CD4-positive, alpha-beta T cell treated with Interleukin-1 beta for 1 hour (primary cell): ENCODE measurements around the gene ZC3H18.

Experiments
- DNase-seq, 2 donors: peaks; one replicate each; pipeline ENCODE4 v3.0.0-alpha.2; 2020 to 2022

Gene ZC3H18

DNA sequence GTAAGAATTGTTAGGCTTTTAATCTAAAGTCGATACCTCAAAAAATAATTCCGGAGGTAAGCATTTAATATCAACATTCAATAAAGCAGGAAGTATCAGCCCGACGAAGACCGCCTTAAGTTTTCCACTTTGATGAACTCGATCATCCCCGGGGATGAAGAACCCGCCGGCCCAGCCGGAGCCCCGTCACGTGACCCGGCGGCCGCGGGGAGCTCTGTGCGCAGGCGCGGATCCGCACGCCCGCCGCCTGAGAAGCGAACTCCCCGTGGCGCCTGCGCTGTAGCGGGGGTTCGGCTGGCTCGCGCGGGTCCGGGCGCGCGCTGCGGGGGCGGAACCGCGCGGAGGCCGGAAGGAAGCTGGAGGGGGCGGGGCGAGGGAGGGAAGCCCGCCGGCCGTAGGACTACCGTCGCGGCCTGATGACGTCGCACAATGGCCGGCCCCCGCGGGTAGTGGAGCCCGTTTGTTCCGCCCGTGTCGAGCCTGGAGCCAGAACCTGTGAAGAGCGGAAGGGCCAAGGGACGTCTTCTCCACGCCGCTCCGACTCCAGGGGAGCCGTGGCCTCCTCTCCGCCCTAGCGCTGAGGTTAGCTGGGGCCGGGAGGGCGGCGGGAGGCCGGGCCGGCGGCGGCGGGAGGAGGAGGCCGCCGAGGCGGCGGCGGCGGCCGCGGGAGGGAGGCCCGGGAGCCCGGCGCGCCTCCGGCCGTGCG lies at the start of gene ZC3H18:
TSS of gene ZC3H18 (plus strand) at position 419 of the 706 bp plus-strand sequence. CDS start 6,721 bp downstream, outside the sequence.
- DNase-seq, result peak; percentile 97 to 98

DNA sequence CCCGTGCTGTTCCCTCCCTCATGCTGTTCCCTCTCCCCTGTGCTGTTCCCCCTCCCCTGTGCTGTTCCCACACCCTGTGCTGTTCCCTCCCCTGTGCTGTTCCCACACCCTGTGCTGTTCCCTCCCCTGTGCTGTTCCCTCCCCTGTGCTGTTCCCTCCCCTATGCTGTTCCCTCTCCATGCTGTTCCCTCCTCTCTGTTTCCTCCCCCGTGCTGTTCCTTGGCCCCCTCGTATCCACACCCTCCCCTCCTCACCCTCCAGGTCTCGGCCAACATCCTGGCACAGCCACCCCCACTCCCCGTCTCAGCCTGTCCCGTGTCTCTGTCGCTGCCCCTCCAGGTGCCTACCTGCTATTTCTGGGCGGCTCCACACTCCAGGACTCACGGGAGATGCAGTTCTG lies 48.5 kb upstream of the ZC3H18 start:
- no peak for DNase-seq

DNA sequence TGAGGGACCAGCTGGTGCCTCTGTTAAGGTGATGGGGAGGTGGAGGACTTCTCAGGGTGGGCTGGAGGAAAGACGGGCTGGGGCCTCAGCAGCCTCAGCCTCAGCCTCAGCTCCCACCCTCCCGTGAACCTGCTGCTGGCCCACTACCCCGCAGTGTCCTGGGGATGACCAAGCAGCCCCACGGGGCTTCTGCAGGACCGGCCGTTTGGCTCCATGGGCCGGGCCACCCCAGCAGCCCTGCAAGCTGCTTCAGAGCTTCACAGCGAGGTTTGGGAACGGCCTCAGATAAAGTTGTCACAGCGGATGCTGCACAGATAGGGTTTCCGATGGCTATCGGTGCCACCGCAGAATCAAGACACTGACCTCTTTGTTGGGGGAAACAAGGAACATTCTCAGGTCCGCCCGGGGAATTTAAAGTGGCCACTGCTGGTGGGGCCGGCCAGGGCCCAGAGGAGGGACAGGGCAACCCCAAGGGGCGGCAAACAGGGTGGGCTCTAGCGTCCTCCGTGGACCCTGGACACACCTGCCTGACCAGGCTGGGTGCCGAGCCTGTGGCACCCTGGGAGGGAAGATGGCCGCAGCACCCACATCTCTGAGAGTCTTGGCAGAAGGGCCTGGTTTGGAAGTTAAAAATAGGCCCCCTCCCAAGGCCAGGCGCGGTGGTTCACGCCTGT lies 47.8 kb upstream of the ZC3H18 start:
- DNase-seq, result no peak

DNA sequence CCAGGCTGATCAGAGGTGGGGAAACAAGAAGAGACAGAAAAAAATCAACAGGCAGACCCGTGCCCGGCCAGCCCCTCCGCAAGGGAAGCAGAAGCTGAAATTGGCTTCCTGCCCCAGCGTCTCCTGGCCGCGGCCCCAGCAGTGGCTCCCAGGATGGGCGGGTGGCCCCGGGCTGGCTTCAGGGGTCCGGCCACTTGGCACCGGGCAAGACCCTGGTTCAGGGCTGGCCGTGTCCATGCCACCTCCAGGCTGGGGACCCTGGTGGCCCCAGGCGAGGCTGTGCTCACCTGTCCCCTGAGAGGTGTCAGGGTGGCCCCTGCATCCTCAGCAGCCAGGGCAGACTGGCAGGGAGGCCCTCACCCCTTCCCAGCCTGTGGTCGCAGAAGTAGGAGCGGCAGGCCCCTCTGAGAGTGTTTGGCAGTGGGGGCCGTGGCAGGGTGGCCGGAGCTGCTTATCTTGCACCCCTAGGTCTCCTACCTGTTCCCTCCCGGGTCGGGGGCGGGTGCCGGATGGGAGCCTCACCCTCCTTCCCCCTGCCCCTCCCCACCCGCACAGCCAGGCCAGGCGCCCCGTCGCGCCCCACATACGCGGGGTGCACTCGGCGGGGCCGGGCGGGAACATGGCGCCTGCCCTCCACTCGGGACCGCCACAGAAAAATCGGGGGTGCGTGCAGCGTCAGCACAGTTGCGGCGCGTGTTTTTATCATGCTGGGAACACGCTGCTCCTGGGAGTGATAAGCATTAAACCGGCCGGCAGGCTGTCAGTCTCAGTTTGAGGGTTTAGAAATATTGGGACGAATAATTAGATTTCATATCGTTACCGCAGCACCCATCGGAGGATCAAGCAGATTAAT lies 46.7 kb upstream of the ZC3H18 start:
- no peak for DNase-seq

DNA sequence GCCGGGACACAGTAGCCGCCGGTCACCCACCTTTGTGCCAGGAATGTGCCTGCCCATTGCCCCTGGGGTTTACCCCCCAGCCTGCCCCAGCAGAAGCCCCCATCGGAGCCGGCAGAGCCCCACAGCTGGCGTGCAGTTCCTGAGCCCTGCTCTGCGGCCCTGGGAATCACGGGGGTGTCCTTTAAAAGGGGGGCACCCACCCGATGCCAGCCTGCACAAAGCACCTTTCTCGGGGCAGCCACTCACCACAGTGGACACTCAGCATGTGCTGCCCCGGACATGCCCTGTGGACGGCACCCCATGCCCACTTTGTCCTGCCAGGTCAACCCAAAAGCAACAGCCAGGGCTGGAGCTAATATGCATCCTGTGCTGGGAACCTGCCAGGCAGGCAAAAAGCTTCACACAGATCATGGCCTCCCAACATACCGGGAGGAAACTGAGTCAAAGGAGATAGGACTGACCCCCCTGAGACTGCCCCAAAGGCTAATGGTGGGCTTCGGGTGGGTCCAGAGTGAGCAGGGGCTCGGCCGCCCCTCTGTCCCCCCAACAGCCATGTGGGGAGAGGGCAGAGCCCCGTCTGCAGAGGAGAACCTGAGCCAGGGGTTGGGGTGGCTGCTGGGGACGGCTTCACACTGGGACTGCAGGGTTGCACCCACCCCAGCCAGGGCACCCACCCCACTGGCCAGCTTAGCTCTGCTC lies 45.8 kb upstream of the ZC3H18 start:
- DNase-seq, result no peak

DNA sequence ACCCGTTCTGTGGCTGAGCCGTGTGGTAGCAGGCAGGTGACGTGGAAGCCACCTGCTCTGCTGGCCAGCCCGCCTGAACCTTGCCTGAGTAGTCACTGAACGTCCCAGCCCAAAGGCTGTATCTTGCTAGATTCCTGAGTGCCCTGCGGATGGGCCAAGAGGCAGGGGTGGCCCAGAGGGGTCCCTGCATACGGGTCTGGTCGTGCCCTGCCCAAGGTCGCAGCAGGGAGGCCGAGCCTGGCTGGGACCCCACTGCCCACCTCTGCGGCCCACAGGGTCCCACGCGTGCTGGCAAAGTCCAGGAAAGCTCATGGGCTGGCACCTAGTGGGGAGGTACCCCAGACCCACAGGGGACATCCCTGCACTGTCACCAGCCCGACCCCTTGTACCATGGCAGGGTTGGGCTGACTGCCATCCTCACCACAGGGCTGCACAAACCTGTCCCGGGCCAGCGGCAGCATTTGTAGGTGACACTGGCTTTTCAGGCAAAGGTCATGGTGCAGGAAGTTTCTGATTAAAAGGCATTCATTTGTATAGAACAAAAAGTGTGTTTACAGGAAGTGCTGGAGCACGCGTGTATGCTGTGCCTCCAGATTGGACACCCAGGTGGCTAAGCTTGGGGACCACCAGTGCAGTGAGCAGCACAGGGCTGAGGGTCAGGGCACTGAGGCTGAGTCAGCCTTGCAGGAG lies 45.1 kb upstream of the ZC3H18 start:
- DNase-seq, result no peak

DNA sequence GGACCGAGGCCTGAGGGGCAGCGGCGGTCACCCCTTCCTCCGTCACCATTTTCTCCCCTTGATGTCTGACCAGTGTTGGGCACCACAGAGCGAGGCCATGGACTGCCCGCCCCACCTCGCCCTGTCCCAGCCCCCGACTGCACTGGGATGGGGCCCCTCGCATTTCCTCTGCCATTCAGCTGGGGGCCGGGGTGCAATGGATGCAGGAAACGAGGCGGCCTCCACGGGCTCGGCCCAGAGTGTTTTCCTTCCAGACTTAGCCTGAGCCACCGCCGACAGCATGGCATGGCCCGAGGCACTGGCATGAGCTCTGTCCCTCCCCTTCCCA lies 44.6 kb upstream of the ZC3H18 start:
- no peak for DNase-seq

DNA sequence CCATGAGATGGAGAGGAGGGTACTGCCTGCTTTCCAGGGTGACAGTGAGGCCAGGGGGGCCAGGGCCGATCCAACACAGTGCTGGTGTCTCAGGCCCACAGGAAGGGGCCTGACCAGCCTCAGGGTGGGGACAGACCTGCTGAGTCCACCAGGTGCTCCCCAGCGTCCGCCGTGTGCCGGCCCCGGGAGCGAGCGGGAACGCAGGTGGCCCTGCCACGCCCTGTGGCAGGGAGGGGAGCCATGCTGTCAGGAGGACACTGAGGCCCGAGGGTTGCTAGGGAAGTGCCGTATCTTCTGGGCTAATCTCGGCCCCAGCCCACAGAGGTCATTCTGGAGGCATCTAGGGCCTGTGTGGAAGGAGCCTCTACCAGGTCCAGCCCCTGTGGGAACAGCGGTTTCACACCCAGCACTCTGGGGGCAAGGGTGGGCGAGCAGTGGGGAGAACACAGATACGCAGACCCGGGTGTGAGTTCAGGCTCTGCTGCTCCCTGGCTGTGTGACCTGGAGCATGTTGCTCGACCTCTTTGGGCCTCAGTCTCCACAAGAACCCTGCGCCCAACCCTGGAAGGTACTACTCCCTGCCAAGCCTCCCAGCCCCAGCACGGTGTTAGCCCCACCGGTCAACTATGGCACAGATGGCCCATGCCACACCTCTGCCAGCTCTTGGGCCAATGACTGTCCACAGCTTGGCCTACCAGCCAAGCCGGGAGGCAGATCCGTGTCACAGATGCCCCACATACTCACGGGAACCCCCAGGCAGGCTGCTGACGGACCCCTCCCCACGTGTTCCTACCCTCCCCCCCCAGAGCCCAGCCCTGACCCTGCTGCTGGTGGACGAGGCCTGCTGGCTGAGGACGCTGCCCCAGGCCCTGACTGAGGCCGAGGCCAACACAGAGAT lies 43.9 kb upstream of the ZC3H18 start:
- no peak for DNase-seq

DNA sequence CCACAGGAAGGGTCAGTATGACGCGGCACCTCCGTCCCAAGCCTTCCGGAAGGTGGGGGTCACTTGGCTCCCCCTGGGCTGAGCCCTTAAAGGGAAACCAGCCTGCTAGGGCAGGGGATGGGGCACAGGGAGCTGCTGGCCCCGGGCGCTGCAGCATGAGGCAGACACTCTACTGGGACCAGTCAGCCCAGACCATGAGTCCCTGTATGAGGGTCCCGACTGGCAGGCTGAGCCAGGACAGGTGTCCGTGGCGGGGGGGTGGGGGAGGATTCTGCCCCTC lies 43.4 kb upstream of the ZC3H18 start:
- no peak for DNase-seq

DNA sequence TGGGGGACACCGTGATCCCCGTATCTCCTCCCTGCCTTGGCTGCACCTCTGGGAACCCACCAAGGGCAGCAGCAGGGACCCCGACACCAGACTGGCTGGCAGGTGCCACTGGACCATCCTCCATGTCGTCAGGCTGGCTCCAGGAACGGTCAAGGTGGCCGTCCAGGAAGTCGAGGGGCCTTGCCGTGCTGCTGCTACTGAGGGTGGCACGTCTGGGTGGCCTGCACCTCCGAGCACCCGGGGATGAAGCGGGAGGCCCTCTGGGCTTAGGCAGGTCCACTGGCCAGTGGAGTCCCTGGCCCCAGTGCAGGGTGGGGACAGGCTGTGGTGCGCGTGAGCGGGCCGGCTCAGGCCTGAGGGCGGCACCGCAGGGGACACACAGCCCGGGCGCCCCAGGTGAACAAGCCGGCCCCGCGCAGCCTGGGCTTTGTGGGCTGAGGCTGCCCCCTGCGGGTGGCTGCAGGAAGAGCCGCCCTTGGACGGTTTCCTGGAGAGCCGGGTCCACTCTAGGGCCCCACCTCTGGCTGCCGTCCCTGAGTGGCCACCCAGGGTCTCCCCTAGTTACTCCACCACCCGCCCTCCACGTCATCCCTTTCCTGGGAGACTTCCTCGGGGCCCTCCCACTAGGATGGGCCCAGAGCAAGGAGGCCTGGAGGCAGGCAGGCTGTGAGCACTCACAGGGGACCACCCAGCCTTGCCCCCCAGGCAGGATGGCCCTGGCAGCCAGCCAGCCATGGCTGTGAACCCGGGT lies 42.8 kb upstream of the ZC3H18 start:
- DNase-seq, result peak; percentile 56 to 67

DNA sequence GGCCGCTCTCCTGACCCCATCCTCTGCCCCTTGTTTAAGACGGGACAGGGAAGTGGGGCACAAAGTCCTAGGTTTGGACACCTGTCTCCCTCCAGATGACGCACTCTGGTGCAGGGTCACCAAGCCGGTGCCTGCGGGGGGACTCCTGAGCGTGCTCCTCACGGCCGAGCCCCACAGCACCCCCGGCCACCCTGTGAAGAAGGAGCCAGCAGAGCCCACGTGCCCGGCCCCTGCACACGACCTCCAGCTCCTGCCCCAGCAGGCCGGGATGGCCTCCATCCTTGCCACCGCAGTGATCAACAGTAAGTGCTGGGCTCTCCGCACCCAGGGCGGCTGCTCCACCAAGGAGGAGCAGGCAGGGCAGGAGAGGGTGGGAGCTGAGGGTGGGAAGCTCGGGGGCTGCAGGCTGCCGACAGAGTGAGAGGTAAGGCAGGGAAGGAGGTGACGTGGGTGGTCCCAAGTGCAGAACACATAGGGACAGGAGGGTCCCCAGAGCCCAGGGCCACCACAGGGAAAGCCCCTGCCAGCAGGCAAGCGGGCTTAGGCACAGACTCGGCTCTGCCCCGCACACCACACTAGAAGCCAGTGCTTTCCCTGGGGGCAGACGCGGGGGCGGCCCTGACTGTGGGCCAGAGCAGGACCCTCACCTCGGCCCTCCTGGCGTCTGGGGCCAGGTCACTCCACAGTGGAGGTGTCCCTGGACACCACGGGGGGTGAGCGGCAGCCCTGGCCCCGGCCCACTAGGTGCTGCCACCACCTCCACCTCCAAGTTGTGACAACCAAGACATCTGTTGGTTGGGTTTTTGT lies 42.1 kb upstream of the ZC3H18 start:
- DNase-seq, result no peak

DNA sequence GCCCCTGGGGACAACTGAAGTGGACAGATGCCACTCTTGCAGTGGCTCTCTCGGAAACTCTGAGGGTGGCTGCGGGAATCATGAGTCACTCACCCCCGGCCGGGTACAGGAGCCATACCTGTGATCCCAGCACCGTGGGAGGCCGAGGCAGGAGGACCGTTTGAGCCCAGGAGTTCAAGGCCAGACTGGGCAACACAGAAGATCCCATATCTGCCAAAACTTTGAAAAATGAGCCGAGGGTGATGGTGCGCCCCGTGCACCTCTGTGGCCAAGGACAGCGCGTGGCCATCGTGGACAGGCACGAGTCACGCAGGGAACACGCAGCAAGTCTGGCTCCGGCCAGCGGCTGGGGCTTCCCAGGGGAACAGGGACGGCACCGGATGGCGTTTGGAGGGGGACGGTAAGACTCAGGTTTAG lies 41.3 kb upstream of the ZC3H18 start:
- DNase-seq, result no peak

DNA sequence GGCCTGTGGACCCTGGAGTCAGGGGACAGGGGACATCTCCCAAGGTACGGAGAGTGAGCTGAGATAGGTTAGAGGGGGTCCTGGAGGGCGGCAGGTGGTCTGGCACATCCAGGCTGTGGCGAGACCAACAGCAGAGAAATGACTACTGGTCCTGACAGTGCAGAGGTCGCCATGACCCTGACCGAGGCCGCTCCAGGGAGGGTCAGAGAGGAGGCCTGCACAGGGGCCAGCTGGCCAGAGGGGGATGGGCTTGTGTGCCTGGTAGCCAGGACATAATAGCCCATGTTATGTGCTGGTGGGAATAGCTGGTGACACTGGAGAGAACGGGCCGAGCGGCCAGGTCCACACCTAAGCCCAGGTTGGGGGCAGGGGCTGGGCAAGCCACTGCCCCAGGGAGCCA lies 40.6 kb upstream of the ZC3H18 start:
- DNase-seq, result no peak

DNA sequence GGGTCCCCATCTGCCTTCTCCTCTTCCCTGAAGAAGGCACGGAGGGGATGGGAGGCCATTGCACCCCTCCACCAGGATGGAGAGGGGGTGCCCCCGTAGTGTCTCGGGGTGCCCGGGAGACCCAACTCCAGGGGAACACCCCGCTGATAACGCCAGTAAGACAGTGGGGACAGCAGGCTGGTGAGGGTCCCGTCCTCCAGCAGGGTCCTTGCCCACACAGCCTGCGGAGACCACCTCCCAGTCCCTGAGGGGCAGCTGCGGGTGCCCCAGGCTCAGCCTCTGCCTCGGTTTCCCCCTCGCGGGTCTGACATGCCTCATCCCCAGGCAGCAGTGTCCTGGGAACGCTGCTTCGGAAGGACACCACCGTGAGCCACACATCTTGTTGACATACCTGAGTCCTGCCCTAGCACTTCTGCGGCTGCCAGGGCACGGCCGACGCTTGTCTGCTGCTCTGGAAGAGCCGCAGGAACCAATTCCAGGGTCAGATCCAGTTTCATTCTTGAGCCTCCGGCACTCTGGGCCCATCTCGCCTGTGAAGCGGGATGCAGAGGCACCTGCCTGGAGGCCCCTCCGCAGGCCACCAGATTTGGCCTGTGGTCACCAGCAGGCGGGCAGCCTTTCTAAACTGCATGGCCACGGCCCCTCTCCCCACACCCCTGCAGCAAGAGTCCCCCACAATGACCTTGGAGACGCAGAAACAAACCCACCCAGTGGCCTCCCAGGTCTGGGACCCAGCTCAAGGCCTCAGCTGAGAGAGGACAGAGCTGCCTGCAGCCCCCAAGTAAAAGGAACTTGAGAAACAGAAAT lies 39.9 kb upstream of the ZC3H18 start:
- DNase-seq, result no peak

DNA sequence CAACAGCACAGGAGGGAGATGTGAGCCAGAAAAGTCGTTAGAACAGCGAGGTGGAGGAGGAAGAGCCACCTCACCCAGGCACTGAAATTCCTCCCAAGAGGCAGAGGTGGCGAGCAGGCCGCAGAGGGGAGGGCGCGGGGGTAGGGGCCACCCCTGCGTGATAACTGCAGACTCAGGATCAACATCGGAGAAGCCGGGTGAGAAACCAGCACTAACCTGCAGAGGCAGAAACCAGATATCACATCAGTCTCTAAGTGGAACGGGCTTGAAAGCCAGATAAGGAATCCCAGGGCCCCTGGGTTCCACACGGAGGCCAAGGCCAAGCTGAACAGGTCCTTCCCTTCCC lies 39.4 kb upstream of the ZC3H18 start:
- DNase-seq, result no peak

DNA sequence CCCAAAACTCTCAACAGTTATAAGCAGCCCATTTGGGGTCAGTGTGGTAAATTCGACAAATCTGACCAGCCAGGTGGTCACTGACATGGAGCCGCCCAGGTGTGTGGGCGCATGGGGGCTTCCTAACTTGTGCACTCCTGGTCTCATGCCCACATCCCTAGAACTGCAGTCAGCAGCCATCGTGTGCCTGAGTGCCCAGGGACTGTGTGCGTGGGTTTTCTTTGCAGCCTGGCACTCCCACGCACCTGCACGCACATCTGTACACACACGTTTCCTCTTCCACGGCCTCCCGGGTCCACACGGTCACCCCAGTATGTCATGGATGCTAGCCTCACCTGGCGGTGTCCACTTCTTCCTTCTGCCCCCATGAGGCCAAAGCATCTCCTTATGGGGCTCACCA lies 38.9 kb upstream of the ZC3H18 start:
- DNase-seq, result no peak

DNA sequence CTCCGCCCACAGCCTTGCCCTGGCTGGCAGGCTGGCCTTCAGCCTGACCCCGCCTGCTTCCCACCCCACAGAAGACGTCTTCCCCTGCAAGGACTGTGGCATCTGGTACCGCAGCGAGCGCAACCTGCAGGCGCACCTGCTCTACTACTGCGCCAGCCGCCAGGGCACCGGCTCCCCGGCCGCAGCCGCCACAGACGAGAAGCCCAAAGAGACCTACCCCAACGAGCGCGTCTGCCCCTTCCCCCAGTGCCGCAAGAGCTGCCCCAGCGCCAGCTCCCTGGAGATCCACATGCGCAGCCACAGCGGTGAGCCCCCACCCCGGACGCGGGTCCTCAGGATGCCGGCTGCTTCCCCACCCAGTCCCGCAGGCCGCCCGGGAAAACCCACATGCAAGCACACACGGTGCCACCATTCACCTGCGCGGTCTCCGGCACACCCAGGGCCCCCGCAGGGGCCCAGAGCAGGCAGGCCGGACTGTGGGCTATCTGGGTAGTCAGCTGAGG lies 38.2 kb upstream of the ZC3H18 start:
- no peak for DNase-seq

DNA sequence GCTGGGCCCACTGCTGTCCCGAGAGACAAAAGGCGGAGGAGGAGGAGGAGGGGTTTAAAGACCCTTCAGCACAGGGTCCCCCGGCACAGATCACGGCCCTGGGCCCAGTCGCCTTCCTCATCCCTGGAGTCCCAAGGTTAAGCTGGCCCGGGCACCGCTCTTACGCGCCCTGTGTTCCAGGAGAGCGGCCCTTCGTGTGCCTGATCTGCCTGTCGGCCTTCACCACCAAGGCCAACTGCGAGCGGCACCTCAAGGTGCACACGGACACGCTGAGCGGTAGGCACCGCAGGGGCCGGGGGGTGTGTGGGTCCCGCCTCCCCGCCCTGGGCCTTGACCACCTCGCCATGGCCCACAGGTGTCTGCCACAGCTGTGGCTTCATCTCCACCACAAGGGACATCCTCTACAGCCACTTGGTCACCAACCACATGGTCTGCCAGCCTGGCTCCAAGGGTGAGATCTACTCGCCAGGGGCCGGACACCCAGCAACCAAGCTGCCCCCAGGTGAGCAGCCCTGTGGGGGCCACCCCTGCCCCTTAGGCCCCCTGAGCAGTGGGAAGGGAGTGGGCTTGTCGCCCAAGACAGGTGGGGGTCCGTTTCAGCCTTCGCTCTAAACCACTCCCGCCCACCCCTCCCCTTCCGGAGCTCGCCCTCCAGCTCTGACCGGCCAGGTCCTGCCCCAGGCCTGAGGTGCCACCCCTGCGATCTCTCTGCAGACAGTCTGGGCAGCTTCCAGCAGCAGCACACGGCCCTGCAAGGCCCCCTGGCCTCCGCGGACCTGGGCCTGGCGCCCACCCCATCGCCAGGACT lies 37.6 kb upstream of the ZC3H18 start:
- DNase-seq, result no peak
